GM23338 (cell line): Measurements from ENCODE around the gene SLC22A3. TPM values are rescaled to one million over a fixed set of nuclear protein-coding genes. Genes with fewer than 3 reads are reported as not detected.

Experiments
- ATAC-seq: fragments of 200-7000 bp; cut with Tn5 transposase; 3 replicates; pipeline ENCODE4 v1.9.1; 2020
- DNase-seq: peaks from one replicate; pipeline ENCODE4 v3.0.0-alpha.2; 2015; ENCODE audit warnings: low spot score
- H2AFZ ChIP-seq: fragments of 200-600 bp; sonication (generic); 2 replicates; pipeline ENCODE4 v1.8.0; 2016; ENCODE audit warnings: antibody characterized with exemption, mild to moderate bottlenecking, moderate library complexity
- H3F3A ChIP-seq: fragments of 200-600 bp; sonication (generic); replicated peaks from 2 replicates; pipeline ENCODE4 v1.8.0; 2017; ENCODE audit warnings: antibody characterized with exemption, mixed run types, low read depth
- H3K27ac ChIP-seq: fragments of 200-600 bp; sonication (generic); 2 replicates; pipeline ENCODE4 v1.6.1; 2016; ENCODE audit warnings: low read depth
- H3K27me3 ChIP-seq: fragments of 200-600 bp; sonication (generic); 2 replicates; pipeline ENCODE4 v1.8.0; 2016; ENCODE audit warnings: mild to moderate bottlenecking, mixed run types, moderate library complexity; ENCODE audit not compliant: insufficient read depth
- H3K36me3 ChIP-seq: fragments of 200-600 bp; sonication (generic); 2 replicates; pipeline ENCODE4 v1.8.0; 2016; ENCODE audit warnings: mild to moderate bottlenecking; ENCODE audit not compliant: insufficient read depth
- H3K4me1 ChIP-seq: fragments of 200-600 bp; sonication (generic); 2 replicates; pipeline ENCODE4 v1.8.0; 2016; ENCODE audit warnings: mild to moderate bottlenecking, moderate library complexity; ENCODE audit not compliant: insufficient read depth
- H3K4me2 ChIP-seq: fragments of 200-600 bp; sonication (generic); 2 replicates; pipeline ENCODE4 v1.7.1; 2017; ENCODE audit warnings: mixed run types
- H3K4me3 ChIP-seq: fragments of 200-600 bp; sonication (generic); 2 replicates; pipeline ENCODE4 v1.6.1; 2016; ENCODE audit warnings: mixed run types
- H3K79me2 ChIP-seq: fragments of 200-600 bp; sonication (generic); replicated peaks from 2 replicates; pipeline ENCODE4 v1.8.0; 2017; ENCODE audit warnings: mild to moderate bottlenecking; ENCODE audit not compliant: insufficient read depth
- H3K9me2 ChIP-seq: fragments of 200-600 bp; sonication (generic); 2 replicates; pipeline ENCODE4 v1.8.0; 2017; ENCODE audit not compliant: insufficient read depth
- H4K20me1 ChIP-seq: fragments of 200-600 bp; sonication (generic); replicated peaks from 2 replicates; pipeline ENCODE4 v1.8.0; 2017; ENCODE audit warnings: mild to moderate bottlenecking; ENCODE audit not compliant: insufficient read depth
- H3K27ac Mint-ChIP-seq: 2 replicates; pipeline ENCODE4 v1.8.0; 2020; ENCODE audit warnings: inconsistent platforms, mild to moderate bottlenecking, moderate library complexity, mixed read lengths
- H3K27me3 Mint-ChIP-seq: 3 replicates; pipeline ENCODE4 v1.8.0; 2022; ENCODE audit warnings: low read depth, mild to moderate bottlenecking, moderate library complexity, mixed read lengths, inconsistent platforms; ENCODE audit not compliant: insufficient read depth, poor library complexity
- H3K36me3 Mint-ChIP-seq: 3 replicates; pipeline ENCODE4 v1.8.0; 2021; ENCODE audit warnings: low read depth, mild to moderate bottlenecking, inconsistent platforms, moderate library complexity, mixed read lengths
- H3K4me1 Mint-ChIP-seq: 3 replicates; pipeline ENCODE4 v1.8.0; 2020; ENCODE audit warnings: mild to moderate bottlenecking, inconsistent platforms, mixed read lengths
- H3K4me3 Mint-ChIP-seq: 3 replicates; pipeline ENCODE4 v1.8.0; 2021; ENCODE audit warnings: moderate library complexity, mild to moderate bottlenecking, inconsistent platforms, mixed read lengths
- H3K9me3 Mint-ChIP-seq: 3 replicates; pipeline ENCODE4 v1.8.0; 2020; ENCODE audit warnings: moderate library complexity, mild to moderate bottlenecking, inconsistent platforms, mixed read lengths
- CREB1 ChIP-seq: fragments of 250-450 bp; sonication (Bioruptor Pico); IDR thresholded peaks from 2 replicates; pipeline ENCODE4 v1.5.0; 2020; ENCODE audit warnings: low read depth, mild to moderate bottlenecking, moderate library complexity
- ETS1 ChIP-seq: IDR thresholded peaks from 2 replicates; pipeline ENCODE4 v1.6.1; 2016; ENCODE audit warnings: antibody characterized with exemption
- EZH2 ChIP-seq: fragments of 200-600 bp; sonication (generic); IDR thresholded peaks from one replicate; pipeline ENCODE4 v1.8.0; 2017; ENCODE audit warnings: antibody characterized with exemption, mild to moderate bottlenecking, low read depth; ENCODE audit not compliant: unreplicated experiment
- EZH2phosphoT487 ChIP-seq: fragments of 200-600 bp; sonication (generic); IDR thresholded peaks from one replicate; pipeline ENCODE4 v1.8.1; 2018; ENCODE audit warnings: antibody characterized with exemption; ENCODE audit not compliant: unreplicated experiment
- JUNB ChIP-seq: IDR thresholded peaks from one replicate; pipeline ENCODE4 v1.6.1; 2016; ENCODE audit warnings: antibody characterized with exemption; ENCODE audit not compliant: unreplicated experiment
- NANOG ChIP-seq: IDR thresholded peaks from 2 replicates; pipeline ENCODE4 v1.6.1; 2016; ENCODE audit warnings: antibody characterized with exemption, borderline replicate concordance
- POLR2AphosphoS5 ChIP-seq: IDR thresholded peaks from 2 replicates; pipeline ENCODE4 v1.6.1; 2016; ENCODE audit warnings: antibody characterized with exemption, low read depth
- REST ChIP-seq: IDR thresholded peaks from one replicate; pipeline ENCODE4 v1.6.1; 2018; ENCODE audit warnings: antibody characterized with exemption; ENCODE audit not compliant: unreplicated experiment
- STAT1 ChIP-seq: IDR thresholded peaks from one replicate; pipeline ENCODE4 v1.6.1; 2016; ENCODE audit warnings: antibody characterized with exemption; ENCODE audit not compliant: unreplicated experiment
- ZNF114 ChIP-seq: fragments of 250-450 bp; sonication (Bioruptor Pico); IDR thresholded peaks from 2 replicates; pipeline ENCODE4 v1.5.0; 2020; ENCODE audit warnings: mild to moderate bottlenecking, moderate library complexity
- ZNF331 ChIP-seq: fragments of 250-450 bp; sonication (Bioruptor Pico); IDR thresholded peaks from 2 replicates; pipeline ENCODE4 v1.5.0; 2020; ENCODE audit warnings: low read depth, mild to moderate bottlenecking, moderate library complexity
- ZNF462 ChIP-seq: fragments of 250-450 bp; sonication (Bioruptor Pico); IDR thresholded peaks from 2 replicates; pipeline ENCODE4 v1.5.0; 2020; ENCODE audit warnings: mild to moderate bottlenecking, moderate library complexity
- polyA plus RNA-seq: library from polyadenylated mRNA; unstranded; fragments of >200 nt; fragmentation: Nextera tagmentation; extraction: Ambion mirVana; gene quantifications from 2 replicates; pipeline ENCODE4 v1.2.1, GENCODE V29; 2016
- total RNA-seq: library from RNA; depleted of rRNA; stranded (reverse); fragments of >200 nt; shearing (Covaris generic); gene quantifications from 2 replicates; pipeline ENCODE4 v1.2.3, GENCODE V29; 2014

The SLC22A3 gene
- total and polyA plus RNA-seq, 2 experiments from 2014 or later, result 0.78 to 3.2 TPM

DNA sequence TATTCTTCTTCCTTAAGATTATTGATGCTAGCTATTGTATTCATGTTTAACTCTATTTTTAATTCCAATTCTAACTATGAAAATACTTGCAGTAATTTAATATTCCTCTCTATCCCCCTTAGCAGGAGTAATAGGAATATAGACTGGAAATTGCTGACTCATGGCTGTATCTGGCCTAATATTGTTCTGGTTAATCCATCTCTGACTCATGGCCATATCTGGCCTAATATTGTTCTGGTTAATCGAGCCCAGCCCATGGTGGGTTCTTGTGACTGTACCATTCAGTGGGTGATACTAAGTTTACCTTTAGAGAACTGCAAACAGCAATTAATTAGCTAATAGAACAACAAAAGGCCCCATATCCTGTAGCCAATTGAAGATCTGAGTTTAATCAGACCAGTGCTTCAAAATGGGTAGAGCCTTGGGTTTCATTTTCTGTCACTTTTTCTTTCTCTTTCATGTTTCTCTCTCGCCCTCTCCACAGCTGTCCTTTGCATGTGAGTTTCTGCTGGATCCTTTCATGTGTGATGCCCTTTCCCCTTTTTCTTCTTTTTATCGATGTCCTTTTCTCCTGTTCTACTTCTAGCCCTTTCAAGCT lies 50.6 kb downstream of the SLC22A3 start:
- peaks cover 1% of the 10 kb centered on the region for H3K27me3 Mint-ChIP-seq
- H3K4me3 Mint-ChIP-seq, result no peak overlapping the region
- H3K9me2 ChIP-seq, result no peaks in the 10 kb centered on the region
- H4K20me1 ChIP-seq, result no peaks in the 10 kb centered on the region
- no peaks in the 10 kb centered on the region for H3K9me3 Mint-ChIP-seq
- no peak overlapping the region for H3K4me3 ChIP-seq
- peaks cover 4% of the 10 kb centered on the region; the same call in 1 of the 2 replicates for H3K36me3 ChIP-seq
- H3K27ac ChIP-seq, result no peak overlapping the region
- H3K4me1 Mint-ChIP-seq, result peaks cover 6% of the 10 kb centered on the region
- H3K4me1 ChIP-seq, result no peaks in the 10 kb centered on the region
- no peaks in the 10 kb centered on the region for H3K36me3 Mint-ChIP-seq
- no peak overlapping the region for H2AFZ ChIP-seq
- H3K4me2 ChIP-seq, result no peak overlapping the region
- no peak overlapping the region for H3K27ac Mint-ChIP-seq
- no peak for TF ChIP-seq JUNB
- TF ChIP-seq ZNF114 (CRISPR knock-in tag), result no peak
- TF ChIP-seq REST, result no peak
- no peak for TF ChIP-seq EZH2phosphoT487
- TF ChIP-seq ZNF462 (CRISPR knock-in tag), result no peak
- no peak for TF ChIP-seq POLR2AphosphoS5
- no peak for TF ChIP-seq CREB1 (CRISPR knock-in tag)
- TF ChIP-seq STAT1, result no peak
- no peak for TF ChIP-seq EZH2
- no peak for TF ChIP-seq ETS1
- TF ChIP-seq ZNF331, result no peak
- TF ChIP-seq NANOG, result no peak
- H3K27me3 ChIP-seq, result no peaks in the 10 kb centered on the region
- H3F3A ChIP-seq, result no peaks in the 10 kb centered on the region
- no peaks in the 10 kb centered on the region for H3K79me2 ChIP-seq
- DNase-seq, result no peak
- no peak for ATAC-seq
